GM21360 (cell line): Measurements from ENCODE around the gene FOSB.
A peak's percentile ranks its signal among the peaks of the same experiment; 100 is the strongest.

Source experiments
- ATAC-seq: cut with Tn5 transposase; IDR thresholded peaks from one replicate; pipeline ENCODE4 v1.9.1; 2021; ENCODE audit warnings: mild to moderate bottlenecking, moderate library complexity; ENCODE audit not compliant: unreplicated experiment

FOSB gene

DNA sequence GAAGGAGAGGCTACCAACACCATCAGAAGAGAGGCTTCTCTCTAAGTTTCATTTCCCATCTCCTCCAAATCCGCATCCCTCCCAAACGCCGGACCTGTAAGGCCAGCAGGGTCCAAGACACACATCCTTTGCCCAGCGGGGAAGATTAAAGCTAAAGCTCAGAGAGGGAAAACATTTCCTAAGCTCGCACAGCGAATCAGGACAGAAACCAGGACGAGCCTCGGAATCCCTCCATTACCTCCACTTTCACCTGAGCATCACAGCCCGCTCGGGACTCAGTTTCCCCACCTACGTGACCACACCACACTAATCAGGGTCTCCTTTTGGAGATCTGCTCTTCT, 711 bp upstream of the FOSB start:
- no peak for ATAC-seq

- ATAC-seq: no peak
Measured at GRCh38 chr19:45468159-45468651, 409 bp downstream of the FOSB start.

DNA sequence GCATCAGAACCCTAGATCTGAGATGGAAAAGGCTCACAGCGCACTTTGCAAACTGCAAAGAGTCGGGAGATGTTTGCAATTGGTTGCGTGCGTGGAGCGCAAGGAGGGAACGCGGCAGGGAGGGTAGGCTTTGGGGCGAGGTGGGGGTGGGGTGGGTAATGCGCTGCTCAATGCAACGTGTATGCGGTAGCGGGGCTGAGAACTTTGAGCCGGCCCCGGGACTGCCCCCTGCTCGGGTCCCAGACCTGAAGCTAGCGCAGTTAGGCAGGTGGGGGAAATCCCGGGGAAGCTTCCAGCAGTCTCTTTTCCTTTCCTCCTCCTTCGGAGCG, 971 bp downstream of the FOSB start:
- ATAC-seq: peak; percentile 26

DNA sequence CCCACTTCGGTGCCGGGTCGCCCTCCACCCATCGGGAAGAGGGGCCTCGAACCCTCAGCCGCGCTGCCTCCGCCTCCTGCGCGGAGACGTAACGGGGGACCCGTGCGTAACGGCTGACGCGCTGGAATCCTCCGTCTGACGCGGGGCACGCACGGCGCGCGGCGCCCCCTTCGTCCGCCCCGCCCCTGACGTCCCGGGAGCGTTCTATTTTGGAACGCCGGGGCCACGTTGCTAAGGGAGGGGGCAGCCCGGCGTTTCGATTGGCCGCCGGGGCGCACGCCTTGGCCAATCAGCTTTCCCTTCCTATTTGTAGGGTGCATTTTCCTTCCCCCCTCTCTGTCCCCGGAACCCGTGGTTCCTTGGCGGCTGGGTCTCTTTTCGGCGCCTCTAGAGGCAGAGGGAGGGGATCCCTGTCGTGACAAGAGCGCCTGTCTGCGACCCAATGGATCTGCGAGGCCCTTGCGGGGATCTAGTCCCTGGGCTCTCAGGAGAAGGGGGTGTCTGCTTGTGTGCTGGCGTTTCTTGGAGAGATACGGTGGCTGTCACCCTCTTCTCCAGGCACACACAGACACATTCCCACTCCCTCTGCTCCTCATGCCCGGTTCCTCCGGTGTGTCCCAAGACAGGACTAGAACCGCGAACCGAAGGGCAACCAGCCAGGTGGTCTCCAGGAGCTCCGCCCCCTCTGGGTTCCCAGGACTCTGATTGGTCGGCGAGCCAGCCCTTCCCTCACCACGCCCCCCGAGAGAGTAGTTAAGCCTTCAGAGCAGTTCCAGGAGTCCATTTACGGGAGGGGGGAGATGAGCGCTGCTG, 1.5 kb downstream of the FOSB start:
- ATAC-seq: peak; percentile 38

DNA sequence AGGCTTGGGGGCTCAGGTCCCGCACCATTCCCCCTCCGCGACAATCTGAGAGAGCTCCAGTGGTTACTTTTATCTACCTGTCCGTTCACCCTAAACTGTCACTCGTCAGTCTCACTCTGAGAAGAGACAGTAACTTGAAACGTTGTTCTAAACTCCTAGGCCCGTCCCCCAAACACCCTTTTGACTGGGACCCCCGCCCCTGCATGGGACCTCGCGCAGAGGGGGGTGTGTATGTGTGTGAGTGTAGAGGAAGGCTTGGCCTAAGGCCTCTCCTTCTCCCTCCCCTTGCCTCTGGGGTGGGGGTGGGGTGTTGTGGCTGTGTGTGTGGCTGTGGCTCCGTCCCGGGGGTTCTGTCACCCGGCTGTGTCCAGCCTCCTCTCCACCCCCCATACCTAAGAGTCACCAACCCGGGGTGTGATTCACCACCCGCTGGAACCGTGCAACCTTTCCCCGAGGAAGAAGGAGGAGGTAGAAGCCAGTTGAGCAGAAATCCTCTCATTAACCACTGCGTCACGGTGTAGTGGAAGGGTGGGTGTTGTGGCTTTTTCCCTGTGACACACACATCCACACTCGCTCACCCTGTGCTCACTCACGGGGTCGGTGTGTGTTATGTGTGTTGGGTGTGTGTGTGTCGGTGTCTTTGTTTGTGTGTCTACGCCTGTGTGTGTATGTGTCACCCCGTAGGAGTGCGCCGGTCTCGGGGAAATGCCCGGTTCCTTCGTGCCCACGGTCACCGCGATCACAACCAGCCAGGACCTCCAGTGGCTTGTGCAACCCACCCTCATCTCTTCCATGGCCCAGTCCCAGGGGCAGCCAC, 2.4 kb downstream of the FOSB start:
- ATAC-seq: no peak

DNA sequence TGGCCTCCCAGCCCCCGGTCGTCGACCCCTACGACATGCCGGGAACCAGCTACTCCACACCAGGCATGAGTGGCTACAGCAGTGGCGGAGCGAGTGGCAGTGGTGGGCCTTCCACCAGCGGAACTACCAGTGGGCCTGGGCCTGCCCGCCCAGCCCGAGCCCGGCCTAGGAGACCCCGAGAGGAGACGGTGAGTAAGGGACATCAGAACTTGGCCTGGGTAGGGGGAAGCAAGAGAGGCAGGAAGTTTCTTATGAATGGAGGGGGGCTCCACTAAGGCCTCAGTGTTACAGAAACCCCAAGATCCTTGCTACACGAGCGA, 2.9 kb downstream of the FOSB start:
- ATAC-seq: no peak

- no peak for ATAC-seq
Measured at GRCh38 chr19:45471111-45471930, 3.5 kb downstream of the FOSB start.

- ATAC-seq: no peak
Measured at GRCh38 chr19:45471931-45472562, 4.3 kb downstream of the FOSB start.

- ATAC-seq: no peak
Measured at GRCh38 chr19:45472563-45473366, 5.0 kb downstream of the FOSB start.

DNA sequence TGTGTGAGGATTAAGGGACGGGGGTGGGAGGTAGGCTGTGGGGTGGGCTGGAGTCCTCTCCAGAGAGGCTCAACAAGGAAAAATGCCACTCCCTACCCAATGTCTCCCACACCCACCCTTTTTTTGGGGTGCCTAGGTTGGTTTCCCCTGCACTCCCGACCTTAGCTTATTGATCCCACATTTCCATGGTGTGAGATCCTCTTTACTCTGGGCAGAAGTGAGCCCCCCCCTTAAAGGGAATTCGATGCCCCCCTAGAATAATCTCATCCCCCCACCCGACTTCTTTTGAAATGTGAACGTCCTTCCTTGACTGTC, 5.5 kb downstream of the FOSB start:
- no peak for ATAC-seq

DNA sequence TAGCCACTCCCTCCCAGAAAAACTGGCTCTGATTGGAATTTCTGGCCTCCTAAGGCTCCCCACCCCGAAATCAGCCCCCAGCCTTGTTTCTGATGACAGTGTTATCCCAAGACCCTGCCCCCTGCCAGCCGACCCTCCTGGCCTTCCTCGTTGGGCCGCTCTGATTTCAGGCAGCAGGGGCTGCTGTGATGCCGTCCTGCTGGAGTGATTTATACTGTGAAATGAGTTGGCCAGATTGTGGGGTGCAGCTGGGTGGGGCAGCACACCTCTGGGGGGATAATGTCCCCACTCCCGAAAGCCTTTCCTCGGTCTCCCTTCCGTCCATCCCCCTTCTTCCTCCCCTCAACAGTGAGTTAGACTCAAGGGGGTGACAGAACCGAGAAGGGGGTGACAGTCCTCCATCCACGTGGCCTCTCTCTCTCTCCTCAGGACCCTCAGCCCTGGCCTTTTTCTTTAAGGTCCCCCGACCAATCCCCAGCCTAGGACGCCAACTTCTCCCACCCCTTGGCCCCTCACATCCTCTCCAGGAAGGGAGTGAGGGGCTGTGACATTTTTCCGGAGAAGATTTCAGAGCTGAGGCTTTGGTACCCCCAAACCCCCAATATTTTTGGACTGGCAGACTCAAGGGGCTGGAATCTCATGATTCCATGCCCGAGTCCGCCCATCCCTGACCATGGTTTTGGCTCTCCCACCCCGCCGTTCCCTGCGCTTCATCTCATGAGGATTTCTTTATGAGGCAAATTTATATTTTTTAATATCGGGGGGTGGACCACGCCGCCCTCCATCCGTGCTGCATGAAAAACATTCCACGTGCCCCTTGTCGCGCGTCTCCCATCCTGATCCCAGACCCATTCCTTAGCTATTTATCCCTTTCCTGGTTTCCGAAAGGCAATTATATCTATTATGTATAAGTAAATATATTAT, 6.1 kb downstream of the FOSB start:
- no peak for ATAC-seq

DNA sequence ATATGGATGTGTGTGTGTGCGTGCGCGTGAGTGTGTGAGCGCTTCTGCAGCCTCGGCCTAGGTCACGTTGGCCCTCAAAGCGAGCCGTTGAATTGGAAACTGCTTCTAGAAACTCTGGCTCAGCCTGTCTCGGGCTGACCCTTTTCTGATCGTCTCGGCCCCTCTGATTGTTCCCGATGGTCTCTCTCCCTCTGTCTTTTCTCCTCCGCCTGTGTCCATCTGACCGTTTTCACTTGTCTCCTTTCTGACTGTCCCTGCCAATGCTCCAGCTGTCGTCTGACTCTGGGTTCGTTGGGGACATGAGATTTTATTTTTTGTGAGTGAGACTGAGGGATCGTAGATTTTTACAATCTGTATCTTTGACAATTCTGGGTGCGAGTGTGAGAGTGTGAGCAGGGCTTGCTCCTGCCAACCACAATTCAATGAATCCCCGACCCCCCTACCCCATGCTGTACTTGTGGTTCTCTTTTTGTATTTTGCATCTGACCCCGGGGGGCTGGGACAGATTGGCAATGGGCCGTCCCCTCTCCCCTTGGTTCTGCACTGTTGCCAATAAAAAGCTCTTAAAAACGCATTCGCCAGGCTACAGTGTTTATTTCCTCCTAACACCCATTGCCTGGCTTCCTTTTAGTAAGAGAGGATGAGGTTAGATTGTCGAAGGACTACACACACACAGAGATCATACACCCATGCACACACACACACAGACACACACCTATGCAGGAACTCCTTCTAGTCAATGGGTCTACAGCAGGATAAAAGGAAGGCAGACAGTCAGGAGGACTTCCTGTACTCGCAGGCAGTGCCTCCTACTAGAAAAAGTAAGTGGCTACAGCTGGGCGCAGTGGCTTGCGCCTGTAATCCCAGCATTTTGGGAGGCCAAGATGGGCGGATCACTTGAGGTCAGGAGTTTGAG, 7.1 kb downstream of the FOSB start:
- ATAC-seq: no peak

DNA sequence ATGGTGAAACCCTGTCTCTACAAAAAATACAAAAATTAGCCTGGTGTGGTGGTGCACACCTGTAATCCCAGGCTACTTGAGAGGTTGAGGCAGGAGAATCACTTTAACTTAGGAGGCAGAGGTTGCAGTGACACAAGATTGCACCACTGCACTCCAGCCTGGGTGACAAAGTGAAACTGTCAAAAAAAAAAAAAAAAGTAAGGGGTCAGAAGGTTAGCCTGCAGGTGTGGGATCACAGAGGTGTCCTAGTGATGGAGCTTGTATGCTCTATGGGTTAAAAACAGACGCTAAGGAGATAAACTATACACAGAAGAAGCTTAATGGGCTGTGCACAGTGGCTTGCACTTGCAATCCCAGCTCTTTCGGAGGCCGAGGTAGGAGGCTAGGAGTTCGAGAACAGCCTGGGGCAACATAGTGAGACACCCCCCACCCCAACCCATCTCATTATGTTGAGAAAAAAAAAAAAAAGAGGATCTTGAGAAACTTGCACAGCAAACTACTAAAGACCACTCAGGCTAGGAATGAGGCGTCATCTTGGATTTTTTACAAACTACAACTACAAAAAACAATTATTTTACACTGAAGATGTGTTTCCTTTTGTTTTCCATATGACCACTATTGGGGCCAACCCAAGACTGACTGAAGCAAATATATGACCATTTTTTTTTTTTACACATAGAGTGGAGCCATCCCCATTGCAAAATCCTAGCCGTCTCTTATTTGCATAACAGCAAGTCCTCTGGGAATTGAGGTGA, 7.9 kb downstream of the FOSB start:
- ATAC-seq: no peak

GRCh38 chr19:45476304-45476703, 8.5 kb downstream of the FOSB start:
- no peak for ATAC-seq

DNA sequence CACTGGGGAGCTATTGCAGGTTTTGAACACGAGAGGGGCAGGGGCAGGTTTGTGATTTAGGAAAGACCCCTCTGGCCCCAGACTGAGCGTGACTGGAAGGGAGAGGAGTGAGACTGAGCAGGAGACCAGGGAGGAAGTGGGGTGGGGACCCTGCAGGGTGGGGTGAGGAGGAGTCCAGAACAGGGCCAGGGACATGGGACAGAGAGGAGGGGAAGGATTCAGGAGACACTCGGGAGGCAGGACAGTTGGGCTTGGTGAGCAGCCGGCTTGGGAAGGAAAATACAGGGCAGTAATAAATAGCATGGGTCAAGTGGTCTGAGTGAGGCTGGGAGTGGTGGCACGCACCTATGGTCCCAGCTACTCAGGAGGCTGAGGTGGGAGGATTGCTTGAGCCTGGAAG, 9.4 kb downstream of the FOSB start:
- ATAC-seq: no peak

DNA sequence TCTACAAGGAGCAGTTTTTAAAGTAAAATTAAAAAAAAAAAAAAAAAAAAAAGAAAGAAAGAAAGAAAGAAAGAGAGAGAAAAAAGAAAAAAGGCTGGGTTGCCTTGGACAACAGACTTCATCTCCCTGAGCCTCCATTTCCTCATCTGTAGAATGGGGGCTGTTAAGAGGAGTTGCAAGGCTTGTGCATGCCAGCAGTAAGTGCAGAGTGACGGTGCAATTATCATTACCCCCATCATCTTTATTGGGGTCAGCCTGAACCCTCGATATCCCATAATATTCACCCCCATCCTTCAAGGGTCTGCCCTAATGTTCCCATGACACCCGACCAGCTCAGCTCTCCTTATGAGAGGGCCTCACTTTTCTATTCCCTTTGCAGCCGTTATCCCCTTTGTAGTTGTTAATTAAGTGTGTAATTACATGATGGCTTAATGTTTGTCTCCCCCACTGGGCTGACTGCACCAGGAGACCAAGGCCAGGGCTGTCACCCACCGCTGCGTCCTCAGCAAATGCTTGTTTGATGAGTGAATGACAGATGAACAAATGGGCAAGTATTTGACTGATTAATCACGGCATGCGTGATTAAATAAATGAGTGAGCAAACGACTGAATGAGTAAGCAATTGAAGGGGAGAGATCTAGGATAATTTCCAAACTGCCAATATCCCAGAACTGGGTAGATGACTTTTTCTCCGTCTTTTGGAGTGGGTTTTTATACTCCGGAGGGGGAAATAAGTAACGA, 10.1 kb downstream of the FOSB start:
- no peak for ATAC-seq
